HG03108 (cell line): ENCODE measurements around the gene NBEAL2.
"Not testable (repeated sequence)": the region's sequence is repeated elsewhere in the genome, so short reads cannot be mapped to it uniquely, and the experiment has no call there.

Source experiments
- ATAC-seq: cut with Tn5 transposase; IDR thresholded peaks from one replicate; pipeline ENCODE4 v1.9.1; 2021; ENCODE audit warnings: moderate library complexity; ENCODE audit not compliant: unreplicated experiment

NBEAL2 gene

DNA sequence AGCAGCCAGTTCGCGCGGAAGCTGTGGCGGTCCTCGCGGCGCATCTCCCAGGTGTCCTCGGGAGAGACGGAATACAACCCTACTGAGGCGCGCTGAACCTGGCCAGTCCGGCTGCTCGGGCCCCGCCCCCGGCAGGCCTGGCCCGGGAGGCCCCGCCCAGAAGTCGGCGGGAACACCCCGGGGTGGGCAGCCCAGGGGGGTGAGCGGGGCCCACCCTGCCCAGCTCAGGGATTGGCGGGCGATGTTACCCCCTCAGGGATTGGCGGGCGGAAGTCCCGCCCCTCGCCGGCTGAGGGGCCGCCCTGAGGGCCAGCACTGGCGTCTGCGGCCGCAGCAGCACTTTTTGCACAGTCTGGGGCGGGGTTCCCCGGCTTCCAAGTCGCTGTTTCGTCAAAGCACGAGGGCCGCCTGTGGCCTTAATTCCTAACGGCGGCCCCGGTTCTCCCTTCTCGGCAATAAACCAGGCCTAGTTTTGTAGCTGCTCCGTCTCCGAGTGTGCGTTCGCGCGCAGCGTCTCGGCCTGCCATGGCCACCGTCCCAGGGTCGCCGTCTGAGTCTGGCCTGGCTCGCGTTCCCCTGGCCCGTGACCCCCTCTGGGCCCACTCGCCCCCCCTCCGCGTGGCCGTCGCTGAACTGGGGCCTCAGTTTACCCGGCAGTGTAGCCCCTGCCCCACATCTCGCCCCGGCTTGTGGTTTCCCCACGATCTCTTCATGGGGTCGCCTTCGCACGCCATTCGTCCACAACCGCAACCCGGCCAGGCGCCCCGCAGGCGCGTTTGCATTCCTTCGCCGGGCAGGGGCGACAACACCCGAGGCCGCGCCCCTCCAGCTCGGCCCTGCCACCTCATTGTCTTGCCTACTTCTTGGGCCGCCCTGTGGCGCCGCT lies 30.0 kb downstream of the NBEAL2 start:
- peak; percentile 79 for ATAC-seq

DNA sequence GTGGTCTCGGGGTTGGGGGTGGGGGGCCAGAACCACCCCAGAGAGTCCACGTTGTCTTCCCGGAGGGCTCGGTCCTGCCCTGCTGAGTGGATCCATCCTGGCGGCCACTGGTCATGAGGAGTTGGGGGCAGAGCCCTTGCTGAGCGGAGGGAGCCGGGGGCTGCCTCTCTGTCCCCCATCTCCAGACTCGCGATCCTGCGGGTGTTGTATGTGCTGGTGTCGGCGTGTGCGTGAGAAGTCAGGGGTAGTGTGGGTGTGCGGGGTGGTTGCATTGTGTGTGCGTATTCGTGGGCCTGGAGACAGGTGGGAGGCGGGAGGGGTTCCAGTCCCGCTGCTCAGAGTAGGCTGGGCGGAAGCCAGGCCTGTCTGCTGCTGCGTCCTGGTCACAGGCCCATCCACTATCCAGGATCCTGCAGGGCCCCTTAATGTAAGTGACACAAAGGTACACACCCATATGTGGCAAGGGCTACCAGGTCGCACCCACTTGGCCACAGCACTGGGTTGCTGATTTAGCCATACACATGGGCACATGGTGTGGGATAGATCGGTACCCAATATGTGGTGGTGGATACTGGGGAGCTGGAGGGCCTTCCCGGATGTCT lies 30.7 kb downstream of the NBEAL2 start:
- no peak for ATAC-seq

DNA sequence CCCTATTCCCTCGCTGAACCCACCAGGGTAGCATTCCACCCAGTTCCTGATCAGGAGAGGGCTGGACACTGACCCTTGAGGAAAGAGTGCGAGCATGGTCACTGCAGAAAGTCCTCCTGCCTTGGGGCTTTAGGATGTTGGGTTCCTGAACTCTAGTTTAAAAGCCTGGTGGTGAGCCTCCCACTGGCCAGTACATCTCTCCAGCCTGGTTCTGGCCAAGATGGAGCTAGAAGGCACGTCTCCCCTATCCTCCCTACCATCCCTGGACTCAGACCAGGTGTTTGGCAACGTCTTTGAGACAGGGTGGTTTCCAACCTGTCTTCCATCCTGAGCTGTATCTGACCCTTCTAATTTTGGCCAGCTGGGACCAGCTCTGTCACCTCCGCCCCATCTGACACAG lies 31.4 kb downstream of the NBEAL2 start:
- ATAC-seq = no peak

DNA sequence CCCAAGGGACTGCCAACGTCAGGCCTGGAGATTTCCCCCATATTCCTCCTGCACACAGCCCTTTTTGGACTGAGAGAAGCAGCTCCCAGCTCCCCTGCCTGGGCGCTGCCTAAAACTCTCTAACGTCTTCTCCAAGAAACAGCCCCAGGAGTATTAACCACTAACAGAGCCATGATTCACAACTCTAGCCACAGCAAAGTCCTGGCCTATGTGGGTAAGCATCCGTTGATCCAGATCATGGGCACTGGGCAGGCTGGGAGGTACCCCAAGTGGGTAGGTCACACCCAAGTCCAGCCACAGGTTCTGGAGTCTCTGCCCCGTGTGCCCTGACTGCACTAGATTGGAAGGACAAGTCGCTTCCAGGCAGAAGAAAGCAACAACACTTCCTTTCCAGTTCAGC lies 31.9 kb downstream of the NBEAL2 start:
- ATAC-seq = no peak

DNA sequence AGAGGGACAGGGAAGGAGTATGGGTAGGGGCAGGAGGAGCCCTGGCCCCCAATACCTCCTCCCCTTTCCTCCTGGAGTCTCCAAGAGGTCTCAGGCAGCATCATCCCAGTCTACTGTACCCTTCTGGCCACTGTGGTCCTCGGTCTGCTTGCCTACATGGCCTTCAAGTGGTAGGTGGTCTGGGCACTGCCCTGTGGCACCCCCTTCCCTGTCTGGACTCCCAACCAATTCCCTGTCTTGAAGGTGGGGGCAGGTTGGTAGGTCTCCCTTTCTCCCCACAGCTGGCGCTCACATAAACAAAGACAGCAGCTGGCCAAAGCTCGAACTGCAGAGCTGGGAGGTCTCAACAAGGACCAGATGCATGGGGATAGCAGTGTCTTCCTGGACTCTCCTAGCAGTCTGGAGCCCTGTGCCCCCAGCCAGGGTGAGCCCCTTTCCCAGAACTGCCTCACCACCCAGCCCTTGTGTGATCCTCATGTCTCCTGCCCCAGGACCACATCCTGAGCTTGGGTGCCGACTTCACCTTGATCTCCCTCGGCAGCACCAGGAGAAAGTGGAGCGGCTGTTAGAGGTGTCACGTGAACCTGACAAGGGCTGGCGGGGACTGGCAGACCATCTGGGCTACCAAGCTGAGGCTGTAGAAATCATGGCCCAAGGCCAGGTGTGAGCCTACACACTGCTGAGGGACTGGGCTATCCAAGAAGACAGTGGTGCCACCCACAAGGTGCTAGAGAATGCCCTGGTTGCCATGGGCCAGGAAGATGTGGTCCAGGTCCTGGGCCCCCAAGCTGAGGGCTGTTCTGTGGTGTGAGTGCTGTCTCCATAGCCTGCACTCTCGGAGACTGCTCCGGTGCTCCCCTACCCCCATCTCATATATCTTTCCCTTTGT lies 33.1 kb downstream of the NBEAL2 start:
- ATAC-seq = no peak

DNA sequence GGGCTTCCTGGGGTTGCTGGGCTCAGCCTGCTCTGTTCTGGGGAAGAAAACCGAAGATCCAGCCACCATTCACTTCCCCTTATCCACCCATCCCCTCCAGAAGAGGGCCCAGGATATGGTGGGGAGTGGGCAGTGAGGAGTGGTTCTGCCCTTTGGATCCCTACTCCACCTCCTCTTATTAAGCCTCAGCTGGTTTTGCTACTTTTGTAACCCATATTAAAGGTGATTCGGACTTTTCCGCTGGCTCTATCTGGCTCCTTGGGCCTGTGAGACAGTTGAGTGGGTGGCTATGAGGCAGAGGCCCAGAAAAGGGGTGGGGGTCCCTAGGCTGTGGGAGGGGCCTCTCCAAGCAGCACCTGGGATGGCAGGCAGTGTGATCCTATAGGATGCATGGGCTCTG lies 33.8 kb downstream of the NBEAL2 start:
- no peak for ATAC-seq

DNA sequence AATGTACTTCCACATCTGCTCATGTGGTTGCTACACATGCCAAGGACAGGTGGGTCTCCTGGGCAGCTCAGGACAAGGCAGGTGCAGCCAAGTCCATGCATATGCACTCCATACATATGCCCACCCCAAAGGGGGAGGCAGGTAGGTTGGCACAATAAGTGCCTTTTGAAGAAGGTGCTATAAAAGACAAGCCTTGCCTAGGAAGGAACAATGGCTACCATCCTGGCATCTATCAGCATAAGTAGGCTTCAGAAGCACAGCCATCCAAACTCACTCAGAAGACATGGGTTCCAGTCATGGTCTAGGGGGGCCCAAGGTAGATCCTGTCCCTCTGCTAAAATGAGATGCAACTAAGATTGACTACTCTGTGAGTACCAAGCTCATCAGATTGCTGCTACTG lies 34.6 kb downstream of the NBEAL2 start:
- no peak for ATAC-seq

DNA sequence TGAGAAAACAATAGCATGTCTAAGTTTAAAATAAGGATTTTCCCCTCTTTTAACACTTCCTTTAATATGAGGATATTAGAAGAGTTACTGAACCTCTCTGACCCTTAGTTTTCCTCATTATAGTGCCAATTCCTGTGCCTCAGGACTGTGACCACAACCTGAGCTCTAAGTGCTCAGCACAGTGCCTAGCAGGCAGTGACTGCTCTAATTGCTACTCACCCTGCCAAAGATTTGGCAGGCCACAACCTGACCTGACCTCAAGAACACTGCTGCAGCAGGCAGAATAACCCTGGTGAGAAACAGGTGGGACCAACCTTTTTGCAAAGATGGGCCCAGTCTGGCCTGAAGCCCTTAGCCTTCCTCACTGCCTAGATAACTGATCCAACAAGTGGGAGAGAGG lies 35.7 kb downstream of the NBEAL2 start:
- ATAC-seq = no peak

DNA sequence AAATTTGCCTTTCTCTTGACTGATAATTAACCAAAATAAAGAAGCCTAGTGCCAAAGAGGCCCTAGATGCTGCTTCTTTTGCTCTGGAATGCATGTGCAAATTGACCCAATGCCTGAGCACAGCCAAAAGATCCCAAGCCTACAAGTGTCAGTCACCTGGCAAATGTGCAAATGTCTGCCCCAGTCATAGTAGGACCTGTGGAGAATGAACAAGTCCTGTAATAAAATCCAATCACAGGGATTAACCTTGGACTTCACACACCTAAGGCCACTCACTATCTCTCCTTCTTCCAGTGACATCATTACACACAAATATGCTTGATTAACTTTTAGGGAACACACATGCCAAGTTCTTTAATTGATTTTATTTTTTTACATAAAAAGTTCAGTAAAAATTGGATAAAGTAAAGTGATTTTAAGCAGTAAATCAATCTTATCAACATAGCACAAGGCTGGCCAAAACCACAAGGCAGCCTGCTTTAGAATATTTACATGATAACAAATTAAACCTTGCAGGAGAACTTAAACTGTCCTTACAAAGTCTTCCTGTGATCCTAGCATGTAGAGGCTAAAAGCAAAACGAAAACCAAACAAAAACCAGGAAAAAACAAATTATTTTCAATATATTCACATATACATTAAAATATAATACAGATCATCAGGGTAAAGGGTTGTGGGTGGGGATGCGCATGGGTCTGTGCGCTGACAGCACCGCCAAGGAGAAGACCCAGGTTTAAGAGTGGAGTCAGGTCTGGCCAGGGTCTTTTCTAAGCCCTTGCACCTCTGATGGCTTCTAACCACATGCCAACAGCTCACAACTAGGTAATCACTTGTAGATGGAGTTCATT lies 36.8 kb downstream of the NBEAL2 start:
- no peak for ATAC-seq

DNA sequence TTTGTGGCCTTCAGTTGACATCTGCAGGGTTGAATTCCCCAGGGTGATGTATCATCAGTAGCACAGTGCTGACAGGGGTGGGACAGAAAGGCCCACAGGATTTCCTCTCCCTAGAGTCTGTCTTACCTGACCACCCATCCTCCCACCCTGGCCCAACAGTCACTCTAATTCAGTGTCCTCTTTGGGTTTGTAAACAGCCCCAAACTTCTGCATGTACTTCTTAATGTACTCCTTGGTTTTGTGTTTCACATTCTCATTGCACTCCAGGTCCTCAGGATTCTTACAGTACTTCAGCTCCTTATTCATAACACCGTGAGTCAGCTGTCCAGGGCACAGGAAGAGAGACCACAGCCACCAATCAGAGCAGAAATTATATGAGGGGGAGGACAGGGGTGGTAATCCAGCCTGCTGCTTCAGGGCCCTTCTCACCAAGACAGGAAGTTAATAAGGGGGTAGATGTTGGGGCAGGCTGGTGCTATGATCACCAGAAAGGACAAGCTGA lies 37.5 kb downstream of the NBEAL2 start:
- ATAC-seq = peak; percentile 58

DNA sequence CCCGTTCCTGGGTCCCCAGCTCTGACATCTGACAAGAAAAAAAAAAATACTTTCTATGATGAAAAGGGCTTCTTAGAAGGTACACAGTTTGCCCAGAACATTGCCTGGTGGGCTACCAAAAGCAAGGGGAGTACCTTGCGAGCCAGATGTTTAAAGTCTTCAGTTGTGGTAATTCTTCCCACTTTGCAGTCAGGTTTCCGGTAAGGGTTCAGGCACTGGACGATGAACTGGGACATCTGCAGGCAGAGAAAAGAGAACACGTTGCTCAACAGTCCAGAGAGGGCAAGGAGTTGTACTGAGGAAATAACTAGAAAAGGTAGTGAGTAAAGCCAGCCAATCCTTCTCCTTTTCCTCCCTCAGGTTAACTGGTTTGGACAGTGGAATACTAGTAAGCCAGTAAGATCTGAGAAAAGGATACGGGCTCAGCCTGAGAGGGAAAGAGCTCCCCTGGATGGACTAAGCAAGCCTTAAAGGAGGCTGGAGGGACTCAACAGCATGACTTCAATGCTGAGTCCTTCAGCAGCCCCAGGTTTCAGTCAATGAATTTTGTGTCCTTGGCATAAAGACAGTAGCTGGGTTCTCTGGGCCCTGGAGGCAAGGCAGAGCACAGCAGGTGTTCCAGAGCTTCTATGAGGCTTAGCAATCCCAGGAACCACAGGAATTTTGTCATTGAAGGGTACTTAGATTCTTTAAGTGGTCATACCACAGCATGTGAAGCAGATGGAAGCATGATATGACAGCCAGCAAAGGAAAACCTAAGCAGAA lies 38.2 kb downstream of the NBEAL2 start:
- no peak for ATAC-seq

DNA sequence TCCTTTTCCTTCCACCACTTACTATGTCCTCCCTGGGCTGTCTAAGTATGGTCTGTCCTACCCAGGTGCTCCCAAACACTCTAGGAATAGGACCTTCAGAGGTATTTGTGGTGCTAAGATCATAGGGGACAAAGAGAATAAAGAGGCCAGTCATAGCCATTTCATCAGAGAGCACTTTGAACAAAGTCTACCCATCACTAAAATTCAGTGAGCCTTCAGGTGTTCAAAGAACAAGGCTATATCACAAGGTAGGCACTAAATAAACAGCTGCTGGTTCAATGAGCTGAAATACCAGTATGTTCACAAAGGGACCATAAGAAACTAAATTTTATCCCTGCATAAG lies 38.8 kb downstream of the NBEAL2 start:
- no peak for ATAC-seq

DNA sequence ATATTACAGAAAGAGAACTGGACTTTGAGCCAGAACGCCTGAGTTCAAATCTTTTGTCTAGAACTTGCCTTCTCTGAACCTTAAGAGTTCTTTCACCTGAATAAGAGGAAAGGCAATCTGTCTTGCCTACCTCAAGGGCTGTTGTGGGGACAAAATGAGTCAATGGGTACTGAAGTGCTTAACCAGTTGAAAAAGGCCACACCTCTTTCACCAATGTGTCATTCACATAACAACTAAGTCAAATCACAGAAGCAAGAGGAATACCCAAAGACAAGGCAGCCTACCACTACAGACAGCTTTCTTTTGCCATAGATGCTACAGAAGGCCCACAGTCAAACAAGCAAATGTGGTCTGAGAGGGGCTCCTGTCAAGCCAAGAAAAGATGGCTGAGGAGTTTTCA lies 39.7 kb downstream of the NBEAL2 start:
- ATAC-seq = peak; percentile 37

DNA sequence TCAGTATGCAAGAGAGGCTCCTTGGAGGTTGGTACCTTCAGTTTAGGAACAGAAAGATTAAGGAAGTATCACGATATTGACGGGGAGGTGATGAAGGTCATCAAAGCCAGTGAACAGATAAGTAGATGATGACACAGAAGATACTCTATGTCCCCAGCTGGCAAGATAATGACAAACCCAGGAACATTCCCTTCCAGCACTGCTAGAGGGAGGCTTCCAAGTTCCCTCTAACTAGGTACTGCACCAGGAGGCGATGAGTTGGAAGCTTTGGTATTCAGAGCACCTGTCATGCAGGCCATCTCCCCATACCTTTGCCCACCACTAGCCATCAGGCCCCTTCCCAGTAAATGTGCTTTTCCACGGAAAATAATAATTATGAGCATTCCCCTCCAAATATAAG lies 40.8 kb downstream of the NBEAL2 start:
- ATAC-seq = no peak

DNA sequence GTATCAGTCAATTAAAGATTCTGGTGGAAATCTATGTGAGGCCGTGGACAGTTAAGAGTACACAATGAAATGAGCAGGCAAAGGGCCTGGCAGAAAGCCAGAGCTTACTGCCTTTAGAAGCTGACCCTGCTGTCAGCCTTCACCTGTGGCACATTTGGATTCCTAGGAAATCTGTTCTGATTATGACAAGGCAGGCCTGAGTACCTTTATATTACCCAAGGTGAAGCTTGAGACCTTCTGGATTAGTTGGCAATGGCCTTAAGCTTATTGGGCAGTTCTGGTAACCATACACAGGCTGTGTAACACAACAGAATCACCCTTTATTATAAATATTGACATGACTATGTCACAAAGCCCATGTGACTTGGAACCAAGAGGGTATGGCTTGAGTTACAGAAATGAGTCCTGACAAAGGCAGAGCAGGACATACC lies 43.2 kb downstream of the NBEAL2 start:
- no peak for ATAC-seq

DNA sequence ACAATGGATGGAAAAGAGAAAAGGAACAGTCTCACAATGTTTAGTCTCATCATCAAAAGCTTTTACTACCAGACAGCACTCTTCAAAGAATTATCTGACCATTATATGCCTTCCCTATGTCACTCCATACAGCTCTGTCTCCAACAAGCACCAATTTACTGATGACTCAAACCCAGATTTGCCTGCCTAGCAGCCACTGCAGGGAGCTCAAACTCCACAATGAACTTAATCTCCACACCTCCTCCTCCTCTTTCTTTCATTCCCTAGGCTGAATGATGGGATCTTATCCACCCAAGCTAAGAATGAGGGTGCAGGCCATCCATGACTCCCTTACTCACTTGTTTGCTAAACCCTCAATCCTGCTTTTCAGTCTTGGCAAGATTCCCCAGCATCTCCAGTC lies 45.5 kb downstream of the NBEAL2 start:
- no peak for ATAC-seq

DNA sequence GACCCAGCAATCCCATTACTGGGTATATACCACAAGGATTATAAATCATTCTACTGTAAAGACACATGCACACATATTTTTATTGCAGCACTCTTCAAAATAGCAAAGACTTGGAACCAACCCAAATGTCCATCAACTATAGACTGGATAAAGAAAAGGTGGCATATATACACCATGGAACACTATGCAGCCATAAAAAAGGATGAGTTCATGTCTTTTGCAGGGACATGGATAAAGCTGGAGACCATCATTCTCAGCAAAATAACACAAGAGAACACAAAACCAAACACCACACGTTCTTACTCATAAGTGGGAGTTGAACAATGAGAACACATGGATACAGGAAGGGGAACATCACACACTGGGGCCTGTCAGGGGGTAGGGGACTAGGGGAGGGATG lies 47.0 kb downstream of the NBEAL2 start:
- not testable (repeated sequence) for ATAC-seq

DNA sequence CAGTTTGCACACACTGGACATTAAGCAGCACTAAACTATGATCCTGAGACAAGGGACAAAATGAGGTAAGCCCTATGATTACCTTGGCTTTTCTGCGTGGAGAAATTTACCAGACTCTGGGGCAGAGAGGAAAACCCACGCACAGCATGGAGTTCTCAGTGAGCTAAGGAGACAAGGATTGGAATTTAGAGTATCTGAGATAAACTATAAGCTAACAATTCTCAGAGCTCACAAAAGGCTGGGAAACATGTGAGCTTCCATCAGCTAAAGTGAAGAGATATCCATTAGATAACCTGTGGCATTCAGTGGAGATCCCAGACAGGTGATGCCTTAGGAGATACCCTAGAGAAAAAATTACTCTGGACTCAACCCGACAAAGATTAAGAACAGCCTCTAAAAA lies 48.7 kb downstream of the NBEAL2 start:
- no peak for ATAC-seq

DNA sequence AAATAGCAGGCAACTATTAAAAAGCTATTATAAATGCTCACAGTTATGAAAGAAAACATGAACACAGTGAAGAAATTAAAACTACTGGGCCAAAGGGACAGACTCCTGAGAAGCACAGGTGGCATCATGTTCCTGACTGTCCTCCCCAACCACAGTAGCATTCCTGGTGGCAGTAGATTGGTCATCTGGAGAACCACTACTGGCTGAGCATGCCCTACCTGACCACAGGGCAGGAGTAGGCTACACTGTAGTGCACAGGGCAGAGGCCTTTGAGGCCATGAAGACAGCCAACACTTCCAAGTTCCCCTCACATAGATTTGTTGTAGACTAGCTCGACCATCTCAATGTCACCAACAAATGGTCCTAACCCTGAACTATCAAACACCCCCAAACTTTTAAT lies 49.2 kb downstream of the NBEAL2 start:
- no peak for ATAC-seq

DNA sequence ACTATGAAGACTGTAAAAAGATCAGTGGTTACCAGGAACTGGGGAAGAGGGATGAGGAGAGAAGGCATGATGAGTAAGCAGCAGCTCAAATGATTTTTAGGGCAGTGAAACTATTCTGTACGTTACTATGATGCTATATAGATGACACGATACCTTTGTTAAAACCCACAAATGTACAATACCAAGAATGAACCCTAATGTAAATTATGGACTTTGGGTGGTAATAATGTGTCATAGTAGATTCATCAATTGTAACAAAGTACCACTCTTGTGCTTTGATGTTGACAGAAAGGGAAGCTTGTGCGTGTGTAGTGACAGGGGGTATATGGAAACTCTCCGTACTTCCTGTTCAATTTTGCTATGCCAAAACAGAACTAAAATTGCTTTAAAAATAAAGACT lies 51.6 kb downstream of the NBEAL2 start:
- not testable (repeated sequence) for ATAC-seq
